GM12874 (cell line): Measurements from ENCODE around the gene TVP23A.

Experiments
- CTCF ChIP-seq: IDR thresholded peaks from 2 replicates; pipeline ENCODE4 v1.5.1; 2011; ENCODE audit warnings: low read depth, mild to moderate bottlenecking, control low read depth, low read length, moderate library complexity; ENCODE audit not compliant: insufficient read depth

Gene TVP23A

GRCh38 chr16:10808850-10809249 lies 9.7 kb downstream of the TVP23A start:
- no peak for TF ChIP-seq CTCF

- TF ChIP-seq CTCF, result no peak
Measured at GRCh38 chr16:10808218-10808617, 10.4 kb downstream of the TVP23A start.

GRCh38 chr16:10806698-10807097 lies 11.9 kb downstream of the TVP23A start:
- no peak for TF ChIP-seq CTCF

GRCh38 chr16:10805334-10805733 lies 13.3 kb downstream of the TVP23A start:
- no peak for TF ChIP-seq CTCF

- TF ChIP-seq CTCF, result no peak
Measured at GRCh38 chr16:10799736-10800135, 18.9 kb downstream of the TVP23A start.

GRCh38 chr16:10791048-10791447 lies 27.5 kb downstream of the TVP23A start:
- no peak for TF ChIP-seq CTCF

- no peak for TF ChIP-seq CTCF
Measured at GRCh38 chr16:10787304-10787703, 31.3 kb downstream of the TVP23A start.

GRCh38 chr16:10782628-10783027 lies 36.0 kb downstream of the TVP23A start:
- TF ChIP-seq CTCF, result no peak
